Right atrium auricular region (tissue), 2 donors: ENCODE measurements around the gene CLDN8. TPM values are rescaled to one million over a fixed set of nuclear protein-coding genes. Genes with fewer than 3 reads are reported as not detected.
A peak's percentile ranks its signal among the peaks of the same experiment; 100 is the strongest.

ENCODE experiments used
- DNase-seq: peaks from one replicate; pipeline ENCODE4 v3.0.0-alpha.2; 2019; ENCODE audit warnings: low spot score
- H3K27ac ChIP-seq, 2 donors: fragments of 200-600 bp; sonication (generic); 1 replicate in 1 of 2; 2 replicates in 1 of 2; pipeline ENCODE4 v1.5.1; 2016 to 2019
- H3K27me3 ChIP-seq, 2 donors: fragments of 200-600 bp; sonication (generic); one replicate each; pipeline versions ENCODE4 v1.5.1 to v1.6.0; 2017 to 2019
- H3K36me3 ChIP-seq: fragments of 200-600 bp; sonication (generic); one replicate; pipeline ENCODE4 v1.5.1; 2016
- H3K4me1 ChIP-seq, 2 donors: fragments of 200-600 bp; sonication (generic); one replicate each; pipeline versions ENCODE4 v1.5.1 to v1.6.0; 2017 to 2019
- H3K4me3 ChIP-seq, 2 donors: fragments of 200-600 bp; sonication (generic); 1 replicate in 1 of 2; 2 replicates in 1 of 2; pipeline ENCODE4 v1.5.1; 2017 to 2019; ENCODE audit warnings: mild to moderate bottlenecking in 1 of 2, moderate library complexity in 1 of 2
- H3K9me3 ChIP-seq, 2 donors: fragments of 200-600 bp; sonication (generic); one replicate each; pipeline ENCODE4 v1.5.1; 2019
- total RNA-seq, 2 donors: library from RNA; depleted of rRNA; stranded (reverse); fragments of >200 nt; gene quantifications; one replicate each; pipeline ENCODE4 v1.1.0, GENCODE V29; 2016
- TF ChIP-seq, protein P1 (sequence below), 2 donors: fragments of 200-600 bp; sonication (generic); IDR thresholded peaks; one replicate each; pipeline ENCODE4 v1.5.1; 2019; ENCODE audit warnings: antibody characterized with exemption in 2 of 2

Gene CLDN8
- total RNA-seq, 2 donors from 2014 or later: not detected

- H3K4me3 ChIP-seq: no peak overlapping the region
- H3K4me1 ChIP-seq: peaks cover 0 to 18% of the 10 kb centered on the region in 2 donors
- no peaks in the 10 kb centered on the region for H3K9me3 ChIP-seq
- no peak overlapping the region for H3K27ac ChIP-seq
- no peaks in the 10 kb centered on the region for H3K27me3 ChIP-seq
- DNase-seq: no peak
- no peaks in the 10 kb centered on the region for H3K36me3 ChIP-seq
- TF ChIP-seq, protein P1, sequence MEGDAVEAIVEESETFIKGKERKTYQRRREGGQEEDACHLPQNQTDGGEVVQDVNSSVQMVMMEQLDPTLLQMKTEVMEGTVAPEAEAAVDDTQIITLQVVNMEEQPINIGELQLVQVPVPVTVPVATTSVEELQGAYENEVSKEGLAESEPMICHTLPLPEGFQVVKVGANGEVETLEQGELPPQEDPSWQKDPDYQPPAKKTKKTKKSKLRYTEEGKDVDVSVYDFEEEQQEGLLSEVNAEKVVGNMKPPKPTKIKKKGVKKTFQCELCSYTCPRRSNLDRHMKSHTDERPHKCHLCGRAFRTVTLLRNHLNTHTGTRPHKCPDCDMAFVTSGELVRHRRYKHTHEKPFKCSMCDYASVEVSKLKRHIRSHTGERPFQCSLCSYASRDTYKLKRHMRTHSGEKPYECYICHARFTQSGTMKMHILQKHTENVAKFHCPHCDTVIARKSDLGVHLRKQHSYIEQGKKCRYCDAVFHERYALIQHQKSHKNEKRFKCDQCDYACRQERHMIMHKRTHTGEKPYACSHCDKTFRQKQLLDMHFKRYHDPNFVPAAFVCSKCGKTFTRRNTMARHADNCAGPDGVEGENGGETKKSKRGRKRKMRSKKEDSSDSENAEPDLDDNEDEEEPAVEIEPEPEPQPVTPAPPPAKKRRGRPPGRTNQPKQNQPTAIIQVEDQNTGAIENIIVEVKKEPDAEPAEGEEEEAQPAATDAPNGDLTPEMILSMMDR (IDR thresholded peaks at IDR 0.05): no peak
Observed at GRCh38 chr21:30223596-30223995, 7.7 kb upstream of the CLDN8 start.

DNA sequence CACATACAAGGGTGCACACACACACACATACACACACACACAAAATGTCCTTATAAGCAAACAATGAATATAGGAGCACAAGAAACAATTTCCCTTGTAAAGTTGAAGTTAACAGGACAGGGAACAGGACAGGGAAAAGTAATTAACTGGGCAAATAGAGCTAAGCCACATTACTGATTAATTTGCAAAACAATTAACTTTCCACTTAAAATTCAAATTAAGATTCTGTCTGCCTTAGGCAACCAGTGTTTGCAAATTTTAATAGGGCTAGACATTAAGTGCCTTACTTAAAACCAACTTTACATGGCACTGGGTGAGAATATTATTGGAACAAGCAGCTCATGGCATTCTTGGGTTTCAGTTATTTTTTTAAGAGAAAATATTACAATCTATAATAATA, 6.8 kb upstream of the CLDN8 start:
- Histone ChIP-seq H3K4me3 (no peak overlapping the region), H3K36me3 (no peaks in the 10 kb centered on the region), H3K27ac (no peak overlapping the region), H3K9me3 (no peaks in the 10 kb centered on the region), H3K4me1 (peaks cover 0 to 11% of the 10 kb centered on the region in 2 donors), H3K27me3 (no peaks in the 10 kb centered on the region)
- TF ChIP-seq, protein P1 (IDR thresholded peaks at IDR 0.05): no peak
- DNase-seq: no peak

- Histone ChIP-seq H3K27me3 (no peaks in the 10 kb centered on the region), H3K27ac (no peak overlapping the region), H3K4me3 (no peak overlapping the region), H3K4me1 (peaks cover 0 to 5% of the 10 kb centered on the region in 2 donors), H3K9me3 (peaks cover 0 to 4% of the 10 kb centered on the region in 2 donors), H3K36me3 (no peaks in the 10 kb centered on the region)
- DNase-seq: no peak
- TF ChIP-seq, protein P1 (IDR thresholded peaks at IDR 0.05): no peak
Observed at GRCh38 chr21:30211071-30211470, 4.8 kb downstream of the CLDN8 start.

DNA sequence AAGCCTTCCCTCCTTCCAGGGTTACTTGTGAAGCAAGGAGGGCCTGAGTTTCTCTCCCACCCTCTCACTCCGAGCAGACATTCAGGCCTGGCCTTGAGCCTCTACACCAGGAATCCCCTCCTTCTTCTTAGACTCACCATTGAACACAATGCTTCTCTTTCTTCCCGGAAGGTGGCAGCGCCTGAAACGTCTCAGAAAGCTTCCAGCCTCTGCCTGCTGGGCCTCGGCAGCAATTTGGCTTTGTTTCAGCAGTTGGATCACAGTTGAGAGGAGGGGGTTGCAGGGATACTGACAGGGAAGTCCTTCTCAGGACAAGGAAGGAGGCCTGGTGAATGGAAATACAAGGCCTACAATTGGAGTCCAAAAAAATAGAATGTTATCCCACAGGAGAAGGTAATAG, 6.3 kb downstream of the CLDN8 start:
- Histone ChIP-seq H3K4me1 (peaks cover 0 to 5% of the 10 kb centered on the region in 2 donors), H3K9me3 (peaks cover 0 to 4% of the 10 kb centered on the region in 2 donors), H3K27ac (no peak overlapping the region), H3K27me3 (no peaks in the 10 kb centered on the region), H3K36me3 (no peaks in the 10 kb centered on the region), H3K4me3 (no peak overlapping the region)
- TF ChIP-seq, protein P1 (IDR thresholded peaks at IDR 0.05): no peak
- DNase-seq: no peak

- Histone ChIP-seq H3K27ac (peak overlapping the region in 1 of 2 donors; percentile 25), H3K9me3 (peaks cover 0 to 4% of the 10 kb centered on the region in 2 donors), H3K36me3 (no peaks in the 10 kb centered on the region), H3K4me3 (no peak overlapping the region), H3K4me1 (peaks cover 0 to 5% of the 10 kb centered on the region in 2 donors), H3K27me3 (no peaks in the 10 kb centered on the region)
- DNase-seq: no peak
- TF ChIP-seq, protein P1 (IDR thresholded peaks at IDR 0.05): no peak
Observed at GRCh38 chr21:30207252-30207579, 8.7 kb downstream of the CLDN8 start.

GRCh38 chr21:30206551-30207251, 9.2 kb downstream of the CLDN8 start:
- no peak for DNase-seq
- H3K27ac ChIP-seq: peak overlapping the region in 1 of 2 donors; percentile 25
- TF ChIP-seq, protein P1 (IDR thresholded peaks at IDR 0.05): no peak

More at GRCh38 chr21:30206551-30207251, 9.2 kb downstream of the CLDN8 start:
- H3K9me3 ChIP-seq: peaks cover 0 to 4% of the 10 kb centered on the region in 2 donors
- H3K36me3 ChIP-seq: no peaks in the 10 kb centered on the region
- no peak overlapping the region for H3K4me3 ChIP-seq
- no peaks in the 10 kb centered on the region for H3K27me3 ChIP-seq
- peaks cover 0 to 5% of the 10 kb centered on the region in 2 donors for H3K4me1 ChIP-seq
